CD4-positive, alpha-beta T cell treated with Interleukin-12 subunit alpha and Interleukin-12 subunit beta, for 1 hour (primary cell): ENCODE measurements around the gene GBX2.

Source experiments
- DNase-seq: peaks from one replicate; pipeline ENCODE4 v3.0.0-alpha.2; 2020

Gene GBX2

GRCh38 chr2:236168110-236169080 lies at the start of gene GBX2:
GBX2 (minus strand) TSS chr2:236168386; CDS start chr2:236167971, 415 bp downstream.
- DNase-seq, result no peak

GRCh38 chr2:236217926-236218325 lies 49.7 kb upstream of the GBX2 start:
- DNase-seq, result no peak

GRCh38 chr2:236216711-236217110 lies 48.5 kb upstream of the GBX2 start:
- no peak for DNase-seq

- DNase-seq, result no peak
These were observed 47.7 kb upstream of the GBX2 start for GRCh38 chr2:236215761-236216333.

GRCh38 chr2:236215196-236215595 lies 47.0 kb upstream of the GBX2 start:
- no peak for DNase-seq

- no peak for DNase-seq
These were observed 46.3 kb upstream of the GBX2 start for GRCh38 chr2:236214376-236214995.

- DNase-seq, result no peak
These were observed 43.1 kb upstream of the GBX2 start for GRCh38 chr2:236211296-236211695.

GRCh38 chr2:236210536-236210935 lies 42.4 kb upstream of the GBX2 start:
- no peak for DNase-seq

GRCh38 chr2:236209996-236210395 lies 41.8 kb upstream of the GBX2 start:
- no peak for DNase-seq

GRCh38 chr2:236209535-236209934 lies 41.3 kb upstream of the GBX2 start:
- no peak for DNase-seq

- DNase-seq, result no peak
These were observed 40.1 kb upstream of the GBX2 start for GRCh38 chr2:236208019-236208926.

- DNase-seq, result no peak
These were observed 39.3 kb upstream of the GBX2 start for GRCh38 chr2:236207472-236207871.

GRCh38 chr2:236205867-236206645 lies 37.9 kb upstream of the GBX2 start:
- DNase-seq, result no peak

GRCh38 chr2:236204953-236205352 lies 36.8 kb upstream of the GBX2 start:
- DNase-seq, result no peak

- DNase-seq, result no peak
These were observed 32.2 kb upstream of the GBX2 start for GRCh38 chr2:236200378-236200777.

GRCh38 chr2:236196366-236196765 lies 28.2 kb upstream of the GBX2 start:
- no peak for DNase-seq

GRCh38 chr2:236195726-236196125 lies 27.5 kb upstream of the GBX2 start:
- no peak for DNase-seq

- DNase-seq, result no peak
These were observed 26.6 kb upstream of the GBX2 start for GRCh38 chr2:236194786-236195185.

- no peak for DNase-seq
These were observed 24.8 kb upstream of the GBX2 start for GRCh38 chr2:236193026-236193425.

GRCh38 chr2:236190674-236191073 lies 22.5 kb upstream of the GBX2 start:
- DNase-seq, result no peak

GRCh38 chr2:236184701-236185100 lies 16.5 kb upstream of the GBX2 start:
- no peak for DNase-seq
